D721Med (cell line): ENCODE results near the gene MCM10.
"Not testable (repeated sequence)": the region's sequence is repeated elsewhere in the genome, so short reads cannot be mapped to it uniquely, and the experiment has no call there.

Experiments used
- DNase-seq: peaks from one replicate; pipeline ENCODE4 v3.0.0; 2011; ENCODE audit warnings: low spot score; ENCODE audit not compliant: insufficient read length
- FAIRE-seq: peaks from 2 replicates; lab custom pipeline; 2011; peaks lifted over from hg19 to GRCh38; lab: Jason Lieb, UNC
- CTCF ChIP-seq: IDR thresholded peaks from 2 replicates; pipeline ENCODE4 v1.5.1; 2012; ENCODE audit warnings: mild to moderate bottlenecking, control low read depth; ENCODE audit not compliant: insufficient read depth; ENCODE audit errors: missing control alignments

MCM10 gene

GRCh38 chr10:13144814-13145213, 16.5 kb upstream of the MCM10 start:
- no peak for FAIRE-seq

GRCh38 chr10:13146379-13146778, 15.0 kb upstream of the MCM10 start:
- FAIRE-seq (no peak), DNase-seq (no peak)
- TF ChIP-seq CTCF: no peak

More at GRCh38 chr10:13144814-13145213, 16.5 kb upstream of the MCM10 start:
- TF ChIP-seq CTCF: no peak
- no peak for DNase-seq

- FAIRE-seq: no peak
Observed at GRCh38 chr10:13147161-13147560, 14.2 kb upstream of the MCM10 start.

GRCh38 chr10:13152296-13152695, 9.1 kb upstream of the MCM10 start:
- no peak for DNase-seq

More at GRCh38 chr10:13147161-13147560, 14.2 kb upstream of the MCM10 start:
- no peak for DNase-seq
- no peak for TF ChIP-seq CTCF

GRCh38 chr10:13155860-13156259, 5.5 kb upstream of the MCM10 start:
- not testable (repeated sequence) for FAIRE-seq, DNase-seq

More at GRCh38 chr10:13152296-13152695, 9.1 kb upstream of the MCM10 start:
- no peak for FAIRE-seq
- TF ChIP-seq CTCF: no peak

- FAIRE-seq (no peak), DNase-seq (no peak)
- TF ChIP-seq CTCF: no peak
Observed at GRCh38 chr10:13158401-13158800, 3.0 kb upstream of the MCM10 start.

- FAIRE-seq (no peak), DNase-seq (no peak)
- no peak for TF ChIP-seq CTCF
Observed at GRCh38 chr10:13161857-13162271, 506 bp downstream of the MCM10 start.

GRCh38 chr10:13163859-13164258, 2.5 kb downstream of the MCM10 start:
- no peak for TF ChIP-seq CTCF
- DNase-seq (no peak), FAIRE-seq (no peak)
